H1 (cell line): ENCODE data around the gene LRRC9. TPM values are rescaled to one million over a fixed set of nuclear protein-coding genes. Genes with fewer than 3 reads are reported as not detected.
"Not testable (repeated sequence)": the region's sequence is repeated elsewhere in the genome, so short reads cannot be mapped to it uniquely, and the experiment has no call there.

ENCODE experiments used
- CTCF ChIA-PET: fragments of 300-600 bp; sonication (Branson Sonifier 250); formaldehyde crosslinking; loops from one replicate; lab custom pipeline; 2021; ENCODE audit not compliant: partially characterized antibody; lab: Charles Lee
- POLR2A ChIA-PET: fragments of 300-600 bp; sonication (Branson Sonifier 250); formaldehyde crosslinking; loops from one replicate; lab custom pipeline; 2021; ENCODE audit warnings: inconsistent platforms; ENCODE audit not compliant: partially characterized antibody; lab: Charles Lee
- DNase-seq, 2 experiments: peaks; one replicate each; pipeline versions ENCODE4 v3.0.0 to v3.0.0-alpha.2; 2010 to 2022; ENCODE audit warnings: low spot score in 2 of 2, low read depth in 1 of 2, mixed read lengths in 1 of 2
- FAIRE-seq: peaks from 2 replicates; lab custom pipeline; 2011; peaks lifted over from hg19 to GRCh38; lab: Jason Lieb, UNC
- H2AFZ ChIP-seq: 2 replicates; pipeline ENCODE4 v1.8.1; 2012; ENCODE audit warnings: low read length, inconsistent platforms
- H2AK5ac ChIP-seq: 2 replicates; pipeline ENCODE4 v1.6.1; 2013; ENCODE audit warnings: low read depth, low read length
- H2BK120ac ChIP-seq: replicated peaks from 2 replicates; pipeline ENCODE3; 2013; ENCODE audit warnings: low read depth, low read length, inconsistent platforms
- H2BK12ac ChIP-seq: 2 replicates; pipeline ENCODE4 v1.6.1; 2013; ENCODE audit warnings: low read depth, low read length
- H2BK15ac ChIP-seq: 2 replicates; pipeline ENCODE4 v1.6.1; 2013; ENCODE audit warnings: low read length
- H2BK20ac ChIP-seq: 2 replicates; pipeline ENCODE4 v1.6.1; 2013; ENCODE audit warnings: low read length
- H2BK5ac ChIP-seq: 2 replicates; pipeline ENCODE4 v1.6.1; 2013; ENCODE audit warnings: low read depth, low read length
- H3K14ac ChIP-seq: 2 replicates; pipeline ENCODE4 v1.6.1; 2013; ENCODE audit warnings: inconsistent platforms; ENCODE audit not compliant: insufficient read length
- H3K18ac ChIP-seq: 2 replicates; pipeline ENCODE4 v1.6.1; 2013; ENCODE audit warnings: low read length; ENCODE audit errors: extremely low read depth
- H3K23ac ChIP-seq: 2 replicates; pipeline ENCODE4 v1.6.1; 2013; ENCODE audit warnings: inconsistent platforms; ENCODE audit not compliant: insufficient read length
- H3K23me2 ChIP-seq: 2 replicates; pipeline ENCODE4 v1.6.1; 2013; ENCODE audit warnings: low read depth, low read length
- H3K27ac ChIP-seq: 2 replicates; pipeline ENCODE4 v1.6.1; 2011; ENCODE audit warnings: low read depth, low read length, inconsistent platforms
- H3K27me3 ChIP-seq, 4 experiments: replicated peaks in 1 of 4; 1 replicate in 1 of 4; 2 replicates in 3 of 4; pipeline versions ENCODE4 v1.6.1 to v1.8.1; 2011 to 2013; ENCODE audit warnings: low read length in 3 of 4, mild to moderate bottlenecking in 3 of 4, inconsistent platforms in 2 of 4, mixed read lengths in 2 of 4, moderate library complexity in 1 of 4; ENCODE audit not compliant: control insufficient read depth in 3 of 4, insufficient read depth in 3 of 4; ENCODE audit errors: extremely low read depth in 1 of 4
- H3K36me3 ChIP-seq, 4 experiments: 2 replicates each; pipeline versions ENCODE4 v1.6.1 to v1.8.1; 2011 to 2013; ENCODE audit warnings: mild to moderate bottlenecking in 4 of 4, low read length in 3 of 4, moderate library complexity in 2 of 4, control low read depth in 1 of 4, inconsistent platforms in 1 of 4; ENCODE audit not compliant: insufficient read depth in 4 of 4, control insufficient read depth in 2 of 4
- H3K4ac ChIP-seq: replicated peaks from 2 replicates; pipeline ENCODE3; 2013; ENCODE audit warnings: low read length, low read depth, mixed read lengths, inconsistent platforms; ENCODE audit not compliant: insufficient read length
- H3K4me1 ChIP-seq, 4 experiments: replicated peaks in 1 of 4; 1 replicate in 1 of 4; 2 replicates in 3 of 4; pipeline versions ENCODE4 v1.6.1 to v1.8.1; 2011 to 2013; ENCODE audit warnings: low read length in 3 of 4, inconsistent platforms in 2 of 4, mixed read lengths in 1 of 4; ENCODE audit not compliant: insufficient read depth in 4 of 4, control insufficient read depth in 3 of 4
- H3K4me2 ChIP-seq, 2 experiments: 2 replicates each; pipeline versions ENCODE4 v1.6.1 to v1.8.1; 2011 to 2013; ENCODE audit warnings: low read depth in 2 of 2, low read length in 2 of 2, control low read depth in 1 of 2, inconsistent platforms in 1 of 2, mild to moderate bottlenecking in 1 of 2; ENCODE audit not compliant: insufficient read depth in 1 of 2
- H3K4me3 ChIP-seq, 4 experiments: fragments of 200-600, 300-600 bp in 1 of 4; sonication (generic), shearing (Covaris generic), sonication (Bioruptor Twin) in 1 of 4; 2 replicates each; pipeline versions ENCODE4 v1.5.1 to v1.8.1; 2011 to 2016; ENCODE audit warnings: low read length in 4 of 4, low read depth in 3 of 4, control low read depth in 2 of 4, inconsistent platforms in 2 of 4, mild to moderate bottlenecking in 2 of 4, mixed read lengths in 1 of 4, moderate library complexity in 1 of 4; ENCODE audit not compliant: insufficient read depth in 2 of 4; ENCODE audit errors: extremely low read depth in 1 of 4
- H3K56ac ChIP-seq: replicated peaks from 2 replicates; pipeline ENCODE3; 2013; ENCODE audit warnings: low read depth, mild to moderate bottlenecking, mixed read lengths, low read length, inconsistent platforms; ENCODE audit not compliant: insufficient read length
- H3K79me1 ChIP-seq: 2 replicates; pipeline ENCODE4 v1.6.1; 2013; ENCODE audit warnings: low read depth, low read length, control low read depth
- H3K79me2 ChIP-seq, 2 experiments: 2 replicates each; pipeline versions ENCODE4 v1.6.1 to v1.8.1; 2012 to 2013; ENCODE audit warnings: low read length in 2 of 2, mild to moderate bottlenecking in 2 of 2, inconsistent platforms in 1 of 2; ENCODE audit not compliant: insufficient read depth in 2 of 2, control insufficient read depth in 1 of 2
- H3K9ac ChIP-seq, 4 experiments: replicated peaks in 1 of 4; 1 replicate in 1 of 4; 2 replicates in 3 of 4; pipeline versions ENCODE4 v1.6.1 to v1.8.1; 2011 to 2013; ENCODE audit warnings: low read depth in 3 of 4, low read length in 3 of 4, control low read depth in 2 of 4, mild to moderate bottlenecking in 2 of 4, moderate library complexity in 2 of 4, inconsistent platforms in 1 of 4; ENCODE audit errors: extremely low read depth in 1 of 4
- H3K9me3 ChIP-seq, 2 experiments: 2 replicates each; pipeline versions ENCODE4 v1.6.1 to v1.8.1; 2012 to 2013; ENCODE audit warnings: mild to moderate bottlenecking in 2 of 2, moderate library complexity in 2 of 2, control low read depth in 1 of 2, inconsistent platforms in 1 of 2, low read depth in 1 of 2, low read length in 1 of 2, mixed read lengths in 1 of 2; ENCODE audit not compliant: insufficient read depth in 2 of 2
- H4K20me1 ChIP-seq, 2 experiments: replicated peaks in 1 of 2; 2 replicates each; pipeline versions ENCODE3 to v1.8.1; 2011 to 2013; ENCODE audit warnings: inconsistent platforms in 2 of 2, low read length in 2 of 2, mild to moderate bottlenecking in 1 of 2; ENCODE audit not compliant: insufficient read depth in 2 of 2, control insufficient read depth in 1 of 2
- H4K5ac ChIP-seq: 2 replicates; pipeline ENCODE4 v1.6.1; 2013; ENCODE audit warnings: low read length, low read depth, mixed read lengths, inconsistent platforms; ENCODE audit not compliant: insufficient read length
- H4K8ac ChIP-seq: 2 replicates; pipeline ENCODE4 v1.8.0; 2013; ENCODE audit warnings: mild to moderate bottlenecking, moderate library complexity, low read length, inconsistent platforms; ENCODE audit not compliant: insufficient read depth; ENCODE audit errors: extremely low read depth
- H4K91ac ChIP-seq: replicated peaks from 2 replicates; pipeline ENCODE3; 2013; ENCODE audit warnings: low read length, mixed read lengths, inconsistent platforms; ENCODE audit not compliant: insufficient read length
- WGBS, 2 experiments: shearing (Covaris generic) in 1 of 2; methylation state at CpG; one replicate each; pipeline versions ENCODE4 v1.1.6 to v1.1.7; 2013 to 2015; ENCODE audit warnings: low lambda C conversion rate in 2 of 2, mixed read lengths in 2 of 2, inconsistent platforms in 1 of 2, low coverage in 1 of 2, missing lambda C conversion rate in 1 of 2; ENCODE audit not compliant: insufficient replicate concordance in 2 of 2, insufficient coverage in 1 of 2, insufficient read length in 1 of 2; ENCODE audit errors: extremely low coverage in 1 of 2, missing lambda C conversion rate in 1 of 2; 5-methylcytosine and 5-hydroxymethylcytosine counted together
- polyA plus RNA-seq, 7 experiments: library from polyadenylated mRNA; depleted of rRNA in 3 of 7; stranded (reverse) in 5 of 7; unstranded in 2 of 7; fragments of >200 nt in 5 of 7; fragments of 200-250 nt in 2 of 7; gene quantifications; 1 replicate in 5 of 7; 2 replicates in 1 of 7; 4 replicates in 1 of 7; pipeline versions ENCODE4 v1.2.1 to v1.2.3, GENCODE V29; 2011 to 2013; ENCODE audit warnings: missing spikeins in 2 of 7, mixed read lengths in 2 of 7
- total RNA-seq: library from RNA; stranded (reverse); fragmentation: NEBNext Ultra II Directional; extraction: Animal tissue kit (Norgen Biotek cat#: 25700); gene quantifications from 2 replicates; pipeline ENCODE4 v1.2.1, GENCODE V29; 2021

LRRC9 gene
- total and polyA plus RNA-seq, 2 of the 8 experiments (the other 6 are each of a cell fraction or from before 2014, with no cell fraction given) = 0.12 to 0.84 TPM

DNA sequence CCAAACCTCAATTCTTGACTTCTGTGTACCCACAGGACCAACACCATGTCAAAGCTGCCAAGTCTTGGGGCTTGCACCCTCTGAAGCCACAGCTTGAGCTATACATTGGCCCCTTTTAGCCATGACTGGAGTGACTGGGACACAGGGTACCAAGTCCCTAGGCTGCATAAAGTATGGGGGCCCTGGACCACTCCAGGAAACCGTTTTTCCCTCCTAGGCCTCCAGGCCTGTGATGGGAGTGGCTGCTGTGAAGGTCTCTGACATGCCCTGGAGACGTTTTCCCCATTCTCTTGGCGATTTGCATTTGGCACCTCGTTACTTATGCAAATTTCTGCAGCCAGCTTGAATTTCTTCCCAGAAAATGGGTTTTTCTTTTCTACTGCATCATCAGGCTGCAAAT is 90.3 kb downstream of the LRRC9 start:
- CTCF ChIA-PET, H2BK20ac ChIP-seq, H3K79me1 ChIP-seq, H2BK5ac ChIP-seq, H4K8ac ChIP-seq, H3K79me2 ChIP-seq, H3K4me3 ChIP-seq, FAIRE-seq, H4K5ac ChIP-seq, H3K36me3 ChIP-seq, H3K4me2 ChIP-seq, H2BK12ac ChIP-seq, H3K56ac ChIP-seq, H3K18ac ChIP-seq, H4K20me1 ChIP-seq, H2BK120ac ChIP-seq, H3K14ac ChIP-seq, H2AFZ ChIP-seq, H3K27me3 ChIP-seq, H2AK5ac ChIP-seq, POLR2A ChIA-PET, H3K4ac ChIP-seq, H4K91ac ChIP-seq, H3K23ac ChIP-seq, H3K23me2 ChIP-seq, DNase-seq, H3K4me1 ChIP-seq, H3K27ac ChIP-seq, H3K9ac ChIP-seq, H2BK15ac ChIP-seq: not testable (repeated sequence)
- whole genome bisulfite sequencing, 2 experiments = 88% methylated on average over 4 of the region's 4 CpGs; no CpG with 5 or more reads in 1 of the 2 experiments
- peaks cover 8 to 16% of the 10 kb centered on the region in 2 experiments; a peak in 3 of 4 replicates for H3K9me3 ChIP-seq
